ENCODE results near the gene ZDHHC5.

DNA sequence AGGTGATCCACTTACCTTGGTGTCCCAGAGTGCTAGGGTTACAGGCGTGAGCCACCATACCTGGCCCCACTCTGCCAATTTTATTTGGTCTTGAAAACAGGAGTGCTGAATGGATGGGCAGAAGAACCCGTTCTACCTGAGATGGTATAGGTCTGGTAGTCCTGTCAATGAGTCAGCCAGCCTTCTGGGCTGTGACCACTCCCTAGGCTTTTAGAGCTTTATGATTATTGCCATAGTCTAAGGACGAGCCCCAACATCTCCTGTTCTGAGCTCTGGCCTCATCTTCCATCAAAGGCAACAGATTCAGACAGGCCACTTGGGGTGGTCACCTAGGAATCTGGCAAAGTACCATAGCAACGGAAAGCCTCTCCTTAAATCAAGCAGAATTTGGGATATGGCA is 11.5 kb downstream of the ZDHHC5 start:
- TF ChIP-seq, protein P1, sequence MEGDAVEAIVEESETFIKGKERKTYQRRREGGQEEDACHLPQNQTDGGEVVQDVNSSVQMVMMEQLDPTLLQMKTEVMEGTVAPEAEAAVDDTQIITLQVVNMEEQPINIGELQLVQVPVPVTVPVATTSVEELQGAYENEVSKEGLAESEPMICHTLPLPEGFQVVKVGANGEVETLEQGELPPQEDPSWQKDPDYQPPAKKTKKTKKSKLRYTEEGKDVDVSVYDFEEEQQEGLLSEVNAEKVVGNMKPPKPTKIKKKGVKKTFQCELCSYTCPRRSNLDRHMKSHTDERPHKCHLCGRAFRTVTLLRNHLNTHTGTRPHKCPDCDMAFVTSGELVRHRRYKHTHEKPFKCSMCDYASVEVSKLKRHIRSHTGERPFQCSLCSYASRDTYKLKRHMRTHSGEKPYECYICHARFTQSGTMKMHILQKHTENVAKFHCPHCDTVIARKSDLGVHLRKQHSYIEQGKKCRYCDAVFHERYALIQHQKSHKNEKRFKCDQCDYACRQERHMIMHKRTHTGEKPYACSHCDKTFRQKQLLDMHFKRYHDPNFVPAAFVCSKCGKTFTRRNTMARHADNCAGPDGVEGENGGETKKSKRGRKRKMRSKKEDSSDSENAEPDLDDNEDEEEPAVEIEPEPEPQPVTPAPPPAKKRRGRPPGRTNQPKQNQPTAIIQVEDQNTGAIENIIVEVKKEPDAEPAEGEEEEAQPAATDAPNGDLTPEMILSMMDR (IDR thresholded peaks at IDR 0.05) = no peak
- no peak for TF ChIP-seq EZH2 (IDR thresholded peaks at IDR 0.05)
